Neuronal stem cell (in vitro differentiated cells): ENCODE results near the gene USP20.

Experiments used
- DNase-seq: peaks from one replicate; pipeline ENCODE4 v3.0.0-alpha.2; 2013; ENCODE audit warnings: low spot score
- H2AFZ ChIP-seq: one replicate; pipeline ENCODE4 v1.6.1; 2013; ENCODE audit warnings: mild to moderate bottlenecking, low read length, inconsistent platforms
- H2AK5ac ChIP-seq: 2 replicates; pipeline ENCODE4 v1.6.1; 2013; ENCODE audit warnings: low read depth, mild to moderate bottlenecking, inconsistent platforms, low read length, moderate library complexity, mixed read lengths
- H2BK120ac ChIP-seq: 2 replicates; pipeline ENCODE4 v1.6.1; 2013; ENCODE audit warnings: low read depth, mild to moderate bottlenecking, inconsistent platforms, low read length, moderate library complexity, mixed read lengths
- H2BK12ac ChIP-seq: one replicate; pipeline ENCODE4 v1.6.1; 2013; ENCODE audit warnings: low read length, inconsistent platforms
- H2BK15ac ChIP-seq: 2 replicates; pipeline ENCODE4 v1.6.1; 2013; ENCODE audit warnings: mild to moderate bottlenecking, low read length, inconsistent platforms, mixed read lengths
- H2BK5ac ChIP-seq: one replicate; pipeline ENCODE4 v1.6.1; 2013; ENCODE audit warnings: inconsistent platforms, mild to moderate bottlenecking, low read length, moderate library complexity
- H3K14ac ChIP-seq: one replicate; pipeline ENCODE4 v1.6.1; 2013; ENCODE audit warnings: low read length, inconsistent platforms
- H3K18ac ChIP-seq: 2 replicates; pipeline ENCODE4 v1.6.1; 2013; ENCODE audit warnings: low read length, inconsistent platforms
- H3K23ac ChIP-seq: 2 replicates; pipeline ENCODE4 v1.6.1; 2013; ENCODE audit warnings: low read depth, mild to moderate bottlenecking, mixed read lengths, low read length, inconsistent platforms; ENCODE audit not compliant: poor library complexity
- H3K27ac ChIP-seq: replicated peaks from 3 replicates; pipeline ENCODE4 v1.5.1; 2013; ENCODE audit warnings: low read length, inconsistent platforms
- H3K27me3 ChIP-seq, 3 experiments: 2 replicates each; pipeline ENCODE4 v1.6.1; 2013; ENCODE audit warnings: low read length in 3 of 3, mild to moderate bottlenecking in 2 of 3, inconsistent platforms in 1 of 3, low read depth in 1 of 3, mixed read lengths in 1 of 3, moderate library complexity in 1 of 3; ENCODE audit not compliant: control insufficient read depth in 3 of 3, insufficient read depth in 3 of 3
- H3K36me3 ChIP-seq, 2 donors: replicated peaks in 1 of 2; 2 replicates each; pipeline ENCODE4 v1.6.1; 2013; ENCODE audit warnings: low read length in 2 of 2; ENCODE audit not compliant: control insufficient read depth in 2 of 2, insufficient read depth in 2 of 2
- H3K4ac ChIP-seq: 2 replicates; pipeline ENCODE4 v1.6.1; 2013; ENCODE audit warnings: inconsistent platforms, mild to moderate bottlenecking, low read length, moderate library complexity
- H3K4me1 ChIP-seq, 2 donors: 1 replicate in 1 of 2; 2 replicates in 1 of 2; pipeline ENCODE4 v1.6.1; 2013; ENCODE audit warnings: low read length in 2 of 2, low read depth in 1 of 2; ENCODE audit not compliant: control insufficient read depth in 2 of 2, insufficient read depth in 1 of 2
- H3K4me2 ChIP-seq: one replicate; pipeline ENCODE4 v1.6.1; 2013; ENCODE audit warnings: mild to moderate bottlenecking, low read length, inconsistent platforms; ENCODE audit not compliant: insufficient read depth, poor library complexity, severe bottlenecking
- H3K4me3 ChIP-seq, 2 donors: 2 replicates each; pipeline ENCODE4 v1.5.1; 2013; ENCODE audit warnings: low read length in 2 of 2, mild to moderate bottlenecking in 2 of 2, inconsistent platforms in 1 of 2, moderate library complexity in 1 of 2
- H3K79me1 ChIP-seq: one replicate; pipeline ENCODE4 v1.6.1; 2013; ENCODE audit warnings: low read depth, mild to moderate bottlenecking, inconsistent platforms, low read length, moderate library complexity
- H3K9ac ChIP-seq: one replicate; pipeline ENCODE4 v1.6.1; 2013; ENCODE audit warnings: mild to moderate bottlenecking, low read depth, low read length, inconsistent platforms; ENCODE audit not compliant: poor library complexity
- H3K9me3 ChIP-seq, 2 donors: replicated peaks in 1 of 2; 2 replicates each; pipeline versions ENCODE3 to v1.6.1; 2013; ENCODE audit warnings: low read length in 2 of 2, mild to moderate bottlenecking in 2 of 2, inconsistent platforms in 1 of 2, low read depth in 1 of 2, mixed read lengths in 1 of 2, moderate library complexity in 1 of 2; ENCODE audit not compliant: control insufficient read depth in 2 of 2, insufficient read depth in 1 of 2
- H4K8ac ChIP-seq: one replicate; pipeline ENCODE4 v1.6.1; 2013; ENCODE audit warnings: low read depth, mild to moderate bottlenecking, inconsistent platforms, low read length, moderate library complexity
- H4K91ac ChIP-seq: one replicate; pipeline ENCODE4 v1.6.1; 2013; ENCODE audit warnings: low read length, low read depth, mild to moderate bottlenecking, inconsistent platforms; ENCODE audit not compliant: poor library complexity
- WGBS, 2 donors: extraction: QIAGEN DNeasy Blood & Tissue Kit; methylation state at CpG; one replicate each; pipeline ENCODE4 v1.1.7; 2013; ENCODE audit warnings: missing lambda C conversion rate in 2 of 2, mixed read lengths in 1 of 2; ENCODE audit not compliant: insufficient read length in 2 of 2, insufficient replicate concordance in 1 of 2; ENCODE audit errors: extremely low coverage in 2 of 2; 5-methylcytosine and 5-hydroxymethylcytosine counted together

The USP20 gene

DNA sequence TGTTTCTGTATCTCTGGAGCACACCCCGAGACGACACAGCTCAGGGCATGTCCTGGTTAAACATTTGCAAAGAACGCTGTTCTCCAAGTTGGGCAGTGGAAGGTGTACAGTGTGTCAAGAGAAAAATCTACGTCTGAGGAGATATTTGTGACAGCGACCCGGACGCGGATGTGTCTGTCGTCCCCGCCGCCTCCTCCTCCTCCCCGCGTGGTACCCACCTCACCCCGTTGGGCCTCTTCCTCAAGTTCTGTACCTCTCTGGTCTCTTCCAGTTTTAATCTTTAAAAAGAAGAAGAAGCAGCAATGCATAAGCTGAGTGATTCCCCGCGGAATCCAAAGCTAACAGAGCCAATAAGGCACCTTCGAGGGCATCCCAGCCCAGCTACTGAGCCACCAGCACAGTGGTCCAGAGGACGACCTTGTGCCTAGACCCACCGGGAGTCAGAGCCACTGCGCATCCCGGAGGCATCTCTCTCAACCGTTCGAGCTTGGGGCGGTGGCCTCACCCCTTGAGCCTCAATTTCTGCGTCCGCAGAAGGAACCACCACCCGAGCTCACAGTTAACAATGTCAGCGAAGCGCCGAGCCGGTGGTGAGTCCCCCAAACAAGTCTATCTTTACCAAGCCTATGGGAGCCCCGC is 650 bp upstream of the USP20 start:
- H3K27ac ChIP-seq = no peak overlapping the region
- no peak overlapping the region for H2BK120ac ChIP-seq
- no CpG with 5 or more reads among the region's 32 CpGs for WGBS, 2 donors
- H3K18ac ChIP-seq = peak overlapping the region; percentile 65
- H3K4me1 ChIP-seq = peaks cover 4 to 7% of the 10 kb centered on the region in 2 donors
- peak overlapping the region; percentile 92 for H2AFZ ChIP-seq
- H3K36me3 ChIP-seq = peaks cover 7 to 44% of the 10 kb centered on the region in 2 donors
- H3K4me2 ChIP-seq = peak overlapping the region; percentile 80
- H4K91ac ChIP-seq = no peak overlapping the region
- no peak overlapping the region for H2BK12ac ChIP-seq
- no peaks in the 10 kb centered on the region for H3K9me3 ChIP-seq
- H3K4ac ChIP-seq = no peak overlapping the region
- H3K4me3 ChIP-seq = peak overlapping the region; percentile 79 to 95
- H3K23ac ChIP-seq = peak overlapping the region; percentile 96
- H3K14ac ChIP-seq = peak overlapping the region; percentile 10
- no peak overlapping the region for H2BK5ac ChIP-seq
- H4K8ac ChIP-seq = no peak overlapping the region
- peaks cover 8% of the 10 kb centered on the region for H3K79me1 ChIP-seq
- no peak overlapping the region for H2AK5ac ChIP-seq
- no peaks in the 10 kb centered on the region for H3K27me3 ChIP-seq
- DNase-seq = no peak
- peak overlapping the region; percentile 94 for H3K9ac ChIP-seq
- no peak overlapping the region for H2BK15ac ChIP-seq

DNA sequence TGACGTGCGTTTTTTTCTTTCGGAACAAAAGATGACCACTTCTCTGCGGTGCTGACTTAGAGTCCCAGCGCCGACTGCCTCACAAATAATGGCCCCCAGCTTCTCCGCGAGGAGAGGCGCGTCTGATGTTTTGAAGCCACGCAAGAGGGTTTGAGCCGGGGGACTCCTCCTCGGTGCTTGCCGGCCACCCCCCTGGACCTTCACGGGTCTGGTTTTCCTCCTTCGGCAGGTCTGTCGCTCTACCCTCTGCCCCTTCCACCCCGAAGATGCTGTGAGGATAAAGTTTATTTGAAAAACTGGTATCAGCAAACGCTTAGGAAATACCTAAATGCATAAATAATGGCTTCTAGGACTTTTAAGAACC is 584 bp downstream of the USP20 start:
- Histone ChIP-seq H2AK5ac (no peak overlapping the region), H2BK5ac (no peak overlapping the region), H2AFZ (peak overlapping the region; percentile 92), H2BK120ac (no peak overlapping the region), H3K27ac (no peak overlapping the region), H3K14ac (no peak overlapping the region), H2BK12ac (no peak overlapping the region), H3K18ac (no peak overlapping the region), H3K9ac (no peak overlapping the region), H3K79me1 (peaks cover 8% of the 10 kb centered on the region), H4K91ac (no peak overlapping the region), H3K4ac (no peak overlapping the region), H2BK15ac (no peak overlapping the region), H3K4me1 (peaks cover 4 to 7% of the 10 kb centered on the region in 2 donors), H4K8ac (no peak overlapping the region), H3K36me3 (peaks cover 5 to 32% of the 10 kb centered on the region in 2 donors), H3K4me3 (peak overlapping the region; percentile 79 to 84), H3K23ac (no peak overlapping the region), H3K9me3 (no peaks in the 10 kb centered on the region), H3K4me2 (peak overlapping the region; percentile 86), H3K27me3 (no peaks in the 10 kb centered on the region)
- DNase-seq = no peak
- no CpG with 5 or more reads among the region's 19 CpGs for WGBS, 2 donors

DNA sequence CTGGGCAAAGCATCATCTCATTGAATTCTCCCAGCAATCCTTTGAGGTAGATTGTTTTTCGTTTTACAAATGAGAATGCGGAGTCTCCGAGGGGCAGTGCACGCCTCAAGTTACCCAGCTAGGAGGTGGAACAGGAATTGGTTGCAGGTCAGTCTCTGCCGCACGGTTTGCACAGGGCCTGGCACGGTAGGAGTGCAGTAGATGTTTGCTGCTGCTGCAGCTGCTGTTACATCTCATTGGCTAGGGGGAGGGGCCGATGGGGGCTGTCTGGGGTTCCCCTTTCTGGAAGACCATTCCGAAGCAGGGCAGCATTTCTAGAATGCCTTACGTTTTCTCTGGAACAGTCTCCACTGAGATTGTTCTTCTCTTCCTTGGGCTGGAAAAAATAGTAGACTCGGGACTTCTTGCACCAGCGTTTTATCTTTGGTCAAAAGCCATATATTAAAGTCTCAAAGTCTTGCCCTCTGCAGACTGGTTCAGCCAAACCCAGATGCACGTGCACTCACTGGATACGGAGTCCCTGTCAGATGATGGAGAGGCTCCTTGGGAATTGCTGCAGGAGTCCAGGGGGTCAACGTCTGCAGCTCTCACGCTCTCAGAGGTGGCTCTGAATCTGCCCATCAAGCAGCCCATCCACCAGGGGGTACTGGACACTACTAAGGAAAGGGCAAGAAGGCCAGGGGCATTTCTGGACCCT is 1.2 kb downstream of the USP20 start:
- Histone ChIP-seq H3K4me1 (peaks cover 7 to 9% of the 10 kb centered on the region in 2 donors), H2BK12ac (no peak overlapping the region), H3K18ac (no peak overlapping the region), H4K91ac (no peak overlapping the region), H3K9me3 (no peaks in the 10 kb centered on the region), H2AFZ (peak overlapping the region; percentile 92), H3K79me1 (peaks cover 8% of the 10 kb centered on the region), H3K4me3 (peak overlapping the region in 1 of 2 donors; percentile 79), H3K36me3 (peaks cover 4 to 26% of the 10 kb centered on the region in 2 donors), H2BK120ac (no peak overlapping the region), H3K27me3 (no peaks in the 10 kb centered on the region), H3K9ac (peak overlapping the region; percentile 71), H2BK15ac (no peak overlapping the region), H2BK5ac (no peak overlapping the region), H3K27ac (no peak overlapping the region), H3K23ac (no peak overlapping the region), H2AK5ac (no peak overlapping the region), H4K8ac (no peak overlapping the region), H3K4me2 (peak overlapping the region; percentile 86), H3K4ac (no peak overlapping the region), H3K14ac (no peak overlapping the region)
- DNase-seq = no peak
- no CpG with 5 or more reads among the region's 16 CpGs for WGBS, 2 donors

DNA sequence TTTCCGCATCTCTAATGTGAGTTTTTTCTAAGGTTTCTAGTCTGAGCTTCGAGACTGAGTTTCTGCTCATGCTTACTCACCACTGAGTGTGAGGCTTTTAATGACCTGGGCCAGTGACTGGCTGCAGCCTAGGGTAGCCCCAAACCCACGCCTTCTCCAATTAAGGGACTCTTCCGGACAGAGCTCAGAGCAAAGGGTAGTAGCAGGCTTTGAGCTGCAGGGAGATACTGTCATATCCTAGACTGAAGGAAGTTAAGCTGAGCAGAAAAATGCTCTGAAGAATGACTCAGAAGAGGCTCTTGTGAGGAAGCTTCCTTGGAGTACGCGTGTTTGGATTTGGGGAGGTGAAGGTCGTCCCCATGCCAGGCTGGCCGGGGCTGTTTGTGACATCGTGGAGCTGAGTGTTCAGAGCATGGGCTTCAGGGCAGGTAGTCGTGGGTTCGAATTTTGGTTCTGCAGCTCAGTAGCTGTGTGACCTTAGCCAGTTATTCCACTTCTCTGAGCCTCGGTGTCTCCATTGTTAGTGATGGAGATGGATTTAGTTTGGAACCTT is 3.5 kb downstream of the USP20 start:
- WGBS, 2 donors = no CpG with 5 or more reads among the region's 12 CpGs

More for the DNA sequence above, 3.5 kb downstream of the USP20 start:
- Histone ChIP-seq H3K4me2 (no peak overlapping the region), H3K4ac (no peak overlapping the region), H2AFZ (no peak overlapping the region), H4K8ac (no peak overlapping the region), H3K14ac (no peak overlapping the region), H3K79me1 (peaks cover 8% of the 10 kb centered on the region), H2BK120ac (no peak overlapping the region), H4K91ac (no peak overlapping the region), H3K27me3 (no peaks in the 10 kb centered on the region), H2BK15ac (no peak overlapping the region), H2AK5ac (no peak overlapping the region), H3K36me3 (peaks cover 2 to 8% of the 10 kb centered on the region in 2 donors), H2BK12ac (no peak overlapping the region), H2BK5ac (no peak overlapping the region), H3K23ac (no peak overlapping the region), H3K4me1 (peaks cover 7 to 12% of the 10 kb centered on the region in 2 donors), H3K9ac (no peak overlapping the region), H3K18ac (no peak overlapping the region), H3K9me3 (no peaks in the 10 kb centered on the region), H3K4me3 (no peak overlapping the region), H3K27ac (no peak overlapping the region)
- no peak for DNase-seq
